SK-N-MC (cell line): ENCODE measurements around the gene FAM107B.

Experiments used
- DNase-seq: peaks from one replicate; pipeline ENCODE4 v3.0.0-alpha.2; 2011; ENCODE audit warnings: low read depth, low spot score
- H3K27ac ChIP-seq: fragments of 200-600 bp; sonication (generic); 2 replicates; pipeline ENCODE4 v1.5.1; 2016; ENCODE audit warnings: mixed run types
- H3K36me3 ChIP-seq: fragments of 200-600 bp; sonication (generic); 2 replicates; pipeline ENCODE4 v1.6.1; 2017; ENCODE audit warnings: antibody characterized with exemption, low read length, mixed read lengths; ENCODE audit not compliant: insufficient read depth
- H3K4me3 ChIP-seq: fragments of 200-600 bp; sonication (generic); 2 replicates; pipeline ENCODE4 v1.5.1; 2016
- H3K9ac ChIP-seq: fragments of 200-600 bp; sonication (generic); 2 replicates; pipeline ENCODE4 v1.8.0; 2017; ENCODE audit warnings: mixed run types, mixed read lengths; ENCODE audit not compliant: insufficient read length
- H3K9me3 ChIP-seq: fragments of 200-600 bp; sonication (generic); 2 replicates; pipeline ENCODE4 v1.6.1; 2017; ENCODE audit warnings: low read depth, mild to moderate bottlenecking, antibody characterized with exemption, low read length, moderate library complexity, mixed read lengths
- EZH2 ChIP-seq: fragments of 200-600 bp; sonication (generic); IDR thresholded peaks from one replicate; pipeline ENCODE4 v1.6.1; 2017; ENCODE audit warnings: antibody characterized with exemption
- FOXP2 ChIP-seq: optimal IDR thresholded peaks from 2 replicates; pipeline ENCODE3; 2011; ENCODE audit warnings: mild to moderate bottlenecking, moderate library complexity; ENCODE audit not compliant: insufficient read depth; ENCODE audit errors: extremely low read length, control extremely low read depth
- POLR2AphosphoS5 ChIP-seq: IDR thresholded peaks from 2 replicates; pipeline ENCODE4 v1.6.1; 2012; ENCODE audit warnings: mild to moderate bottlenecking, low read depth, low read length, borderline replicate concordance

FAM107B gene

GRCh38 chr10:14560791-14561765 lies 213.6 kb downstream of the FAM107B start:
- no peak for DNase-seq
- TF ChIP-seq POLR2AphosphoS5, result no peak
- no peak for TF ChIP-seq FOXP2
- no peak for TF ChIP-seq EZH2
- H3K4me3 ChIP-seq, result no peak overlapping the region
- no peak overlapping the region for H3K9ac ChIP-seq
- H3K27ac ChIP-seq, result no peak overlapping the region
- no peaks in the 10 kb centered on the region for H3K9me3 ChIP-seq
- H3K36me3 ChIP-seq, result no peaks in the 10 kb centered on the region

GRCh38 chr10:14560274-14560673 lies 214.4 kb downstream of the FAM107B start:
- Histone ChIP-seq H3K9me3 (no peaks in the 10 kb centered on the region), H3K36me3 (no peaks in the 10 kb centered on the region), H3K27ac (no peak overlapping the region), H3K4me3 (no peak overlapping the region), H3K9ac (no peak overlapping the region)
- TF ChIP-seq FOXP2 (no peak), POLR2AphosphoS5 (no peak), EZH2 (no peak)
- no peak for DNase-seq

- DNase-seq, result no peak
These were observed 216.7 kb downstream of the FAM107B start for GRCh38 chr10:14558025-14558424.

GRCh38 chr10:14557567-14557966 lies 217.1 kb downstream of the FAM107B start:
- DNase-seq, result no peak
- Histone ChIP-seq H3K9me3 (no peaks in the 10 kb centered on the region), H3K36me3 (no peaks in the 10 kb centered on the region), H3K27ac (no peak overlapping the region), H3K4me3 (no peak overlapping the region), H3K9ac (no peak overlapping the region)
- TF ChIP-seq POLR2AphosphoS5, result no peak
- no peak for TF ChIP-seq EZH2
- TF ChIP-seq FOXP2, result no peak

More at GRCh38 chr10:14558025-14558424, 216.7 kb downstream of the FAM107B start:
- no peak overlapping the region for H3K27ac ChIP-seq
- no peaks in the 10 kb centered on the region for H3K36me3 ChIP-seq
- no peak overlapping the region for H3K4me3 ChIP-seq
- no peaks in the 10 kb centered on the region for H3K9me3 ChIP-seq
- TF ChIP-seq FOXP2, result no peak
- no peak for TF ChIP-seq EZH2
- TF ChIP-seq POLR2AphosphoS5, result no peak
- H3K9ac ChIP-seq, result no peak overlapping the region

- Histone ChIP-seq H3K27ac (no peak overlapping the region), H3K9ac (no peak overlapping the region), H3K4me3 (no peak overlapping the region), H3K9me3 (no peaks in the 10 kb centered on the region), H3K36me3 (no peaks in the 10 kb centered on the region)
- TF ChIP-seq FOXP2 (no peak), POLR2AphosphoS5 (no peak), EZH2 (no peak)
- no peak for DNase-seq
These were observed 218.3 kb downstream of the FAM107B start for GRCh38 chr10:14556285-14556956.

GRCh38 chr10:14555807-14556206 lies 218.9 kb downstream of the FAM107B start:
- no peak for DNase-seq
- Histone ChIP-seq H3K27ac (no peak overlapping the region), H3K9me3 (no peaks in the 10 kb centered on the region), H3K4me3 (no peak overlapping the region), H3K36me3 (no peaks in the 10 kb centered on the region), H3K9ac (no peak overlapping the region)
- no peak for TF ChIP-seq EZH2
- no peak for TF ChIP-seq FOXP2
- TF ChIP-seq POLR2AphosphoS5, result no peak

GRCh38 chr10:14554491-14555205 lies 220.0 kb downstream of the FAM107B start:
- Histone ChIP-seq H3K27ac (no peak overlapping the region), H3K9ac (no peak overlapping the region), H3K36me3 (no peaks in the 10 kb centered on the region), H3K9me3 (no peaks in the 10 kb centered on the region), H3K4me3 (no peak overlapping the region)
- no peak for TF ChIP-seq POLR2AphosphoS5
- TF ChIP-seq FOXP2, result no peak
- DNase-seq, result no peak

GRCh38 chr10:14554091-14554490 lies 220.6 kb downstream of the FAM107B start:
- DNase-seq, result no peak
- TF ChIP-seq FOXP2 (no peak), EZH2 (no peak), POLR2AphosphoS5 (no peak)
- Histone ChIP-seq H3K27ac (no peak overlapping the region), H3K36me3 (no peaks in the 10 kb centered on the region), H3K4me3 (no peak overlapping the region), H3K9me3 (no peaks in the 10 kb centered on the region), H3K9ac (no peak overlapping the region)

GRCh38 chr10:14553448-14553847 lies 221.2 kb downstream of the FAM107B start:
- no peak for DNase-seq
- no peak overlapping the region for H3K4me3 ChIP-seq
- H3K9me3 ChIP-seq, result no peaks in the 10 kb centered on the region
- no peak for TF ChIP-seq POLR2AphosphoS5
- no peak for TF ChIP-seq FOXP2
- H3K36me3 ChIP-seq, result no peaks in the 10 kb centered on the region
- H3K9ac ChIP-seq, result no peak overlapping the region
- no peak overlapping the region for H3K27ac ChIP-seq
